OCI-M2 (cell line): Measurements from ENCODE around the gene GABRE.
"Not testable (repeated sequence)": the region's sequence is repeated elsewhere in the genome, so short reads cannot be mapped to it uniquely, and the experiment has no call there.

ENCODE experiments used
- DNase-seq: peaks from one replicate; lab custom pipeline; 2025; ENCODE audit not compliant: unreplicated experiment; lab: John Stamatoyannopoulos, UW

GABRE gene

DNA sequence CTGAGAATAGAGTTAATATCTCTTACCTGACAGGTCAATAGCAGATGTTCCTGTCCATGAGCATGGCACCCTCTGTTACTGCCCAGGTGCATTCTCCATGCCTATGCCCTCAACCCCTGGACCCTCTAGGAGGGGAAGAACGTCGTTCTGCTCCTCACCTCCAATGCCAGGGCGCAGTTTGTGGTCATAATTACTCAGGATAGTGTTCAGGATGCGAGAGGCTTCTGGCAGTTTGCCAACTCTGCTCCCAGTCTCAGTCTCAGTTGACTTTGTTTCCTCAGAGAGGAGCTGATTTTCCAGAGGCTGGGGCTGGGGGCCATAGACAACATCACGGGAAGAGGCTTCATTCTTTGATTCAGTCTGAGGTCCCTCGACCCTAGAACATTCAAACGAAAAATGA lies 4.4 kb downstream of the GABRE start:
- no peak for DNase-seq

DNA sequence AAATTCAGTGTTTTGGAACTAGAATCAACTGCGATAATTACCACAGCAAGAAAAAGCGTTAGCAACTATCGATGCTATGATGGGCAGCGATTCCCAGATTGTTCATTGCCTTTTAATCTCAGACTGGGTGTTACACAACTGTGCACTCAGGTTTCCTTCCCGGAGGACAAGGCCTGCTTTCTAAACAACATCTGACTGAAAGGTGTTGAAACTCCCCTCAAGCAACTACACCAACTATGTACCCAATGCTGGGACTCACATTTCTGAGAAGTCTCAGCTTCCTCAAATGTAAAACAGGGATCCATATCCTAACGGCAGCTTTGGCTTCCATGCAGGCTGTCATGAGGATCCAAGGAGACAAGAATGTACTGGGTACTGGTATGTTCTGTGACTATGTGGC lies 8.2 kb downstream of the GABRE start:
- DNase-seq: no peak

DNA sequence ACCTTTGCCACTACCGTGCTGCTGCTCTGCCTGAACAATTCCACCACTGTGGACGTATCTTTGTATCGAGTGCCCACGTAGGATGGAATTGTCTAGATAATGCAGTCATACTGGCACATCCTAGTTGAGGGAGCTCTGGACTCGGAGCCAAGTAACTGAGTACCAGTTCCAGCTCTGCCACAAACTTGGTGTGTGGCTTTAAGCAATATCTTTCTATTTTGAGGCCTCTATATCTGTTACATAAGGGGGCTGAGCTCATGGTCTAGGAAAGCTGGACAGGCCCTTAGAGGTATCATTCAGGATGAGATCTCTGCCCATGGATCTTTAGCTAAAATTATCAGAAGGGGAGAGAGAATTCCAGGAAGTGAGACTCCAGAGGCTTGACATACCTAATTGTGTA lies 12.4 kb downstream of the GABRE start:
- no peak for DNase-seq

- DNase-seq: no peak
Observed at GRCh38 chrX:151958101-151958500, 16.4 kb downstream of the GABRE start.

DNA sequence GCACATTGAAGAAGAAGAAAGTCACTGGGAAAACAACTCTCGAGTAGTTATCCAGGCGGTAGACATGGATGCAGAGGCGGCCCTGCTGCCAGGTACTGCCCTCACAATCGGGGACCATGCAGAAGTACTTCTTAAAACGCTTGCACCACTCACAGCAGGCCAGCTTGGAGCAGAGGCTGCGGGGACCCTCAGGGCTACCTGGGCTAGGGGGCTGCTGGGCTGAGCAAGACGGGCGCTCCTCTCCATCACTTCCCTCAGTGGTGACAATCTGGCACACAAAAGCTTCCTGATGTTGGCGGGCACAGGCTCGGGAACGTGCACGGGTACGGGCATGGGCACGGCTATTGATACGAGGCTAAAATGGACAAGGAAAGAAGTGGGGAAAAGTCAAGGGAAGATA lies 19.7 kb downstream of the GABRE start:
- DNase-seq: no peak

DNA sequence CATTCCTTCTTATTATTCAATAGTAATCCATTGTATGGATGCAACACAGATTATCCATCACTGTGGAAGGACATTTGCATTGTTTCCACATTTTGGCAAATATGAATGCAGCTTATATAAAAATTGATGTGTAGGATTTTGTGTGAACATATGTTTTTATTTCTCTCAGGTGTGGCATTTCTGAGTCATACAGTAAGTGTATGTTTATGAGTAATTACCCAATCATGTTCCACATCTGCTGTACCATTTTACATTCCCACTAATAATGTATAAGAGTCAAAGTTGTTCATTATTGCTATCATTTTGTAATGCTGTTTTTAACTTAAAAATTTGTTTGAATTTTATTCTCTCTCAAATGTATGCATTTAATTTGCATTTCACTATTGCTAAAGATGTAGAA lies 36.3 kb downstream of the GABRE start:
- DNase-seq: no peak

DNA sequence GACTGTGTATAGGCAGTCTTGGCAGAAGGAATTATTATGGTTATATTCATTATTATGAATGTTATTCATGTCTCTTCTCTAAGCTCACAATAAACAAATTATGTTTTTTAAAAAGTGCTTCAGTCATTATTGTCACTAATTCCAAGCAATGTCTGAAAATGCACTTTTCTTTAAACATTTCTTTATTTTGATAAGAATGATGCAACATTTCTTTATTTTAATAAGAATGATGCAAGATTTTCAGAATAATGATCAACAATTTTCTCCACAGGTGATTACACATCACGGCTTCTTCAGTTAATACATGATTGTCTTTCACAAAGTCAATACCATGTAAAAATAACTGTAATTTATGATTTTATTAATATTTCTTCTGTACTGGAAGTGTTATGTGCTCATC lies 39.1 kb downstream of the GABRE start:
- DNase-seq: no peak

DNA sequence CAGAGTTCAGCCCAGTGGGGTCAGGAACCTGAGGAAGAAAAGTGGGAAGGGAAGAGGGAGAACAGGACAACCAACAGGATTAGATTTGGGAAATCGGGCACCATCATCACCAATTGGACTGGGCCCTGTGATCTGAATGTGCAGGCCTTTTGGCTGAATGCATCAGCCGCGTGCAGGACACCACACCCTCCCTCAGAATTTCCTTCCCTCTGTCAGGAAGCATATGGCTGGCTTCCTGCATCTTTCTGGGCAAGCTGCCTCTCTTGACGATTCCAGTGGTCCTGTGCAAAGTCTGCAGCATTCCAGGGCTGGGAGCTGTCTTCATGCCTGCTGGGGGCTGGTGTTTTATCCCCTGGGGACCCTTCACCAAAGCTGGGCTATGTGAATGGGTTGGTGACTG lies 45.4 kb downstream of the GABRE start:
- DNase-seq: no peak

GRCh38 chrX:151923648-151924047 lies 50.8 kb downstream of the GABRE start:
- no peak for DNase-seq

GRCh38 chrX:151922692-151923091 lies 51.8 kb downstream of the GABRE start:
- DNase-seq: no peak

- no peak for DNase-seq
Observed at GRCh38 chrX:151921866-151922265, 52.6 kb downstream of the GABRE start.

DNA sequence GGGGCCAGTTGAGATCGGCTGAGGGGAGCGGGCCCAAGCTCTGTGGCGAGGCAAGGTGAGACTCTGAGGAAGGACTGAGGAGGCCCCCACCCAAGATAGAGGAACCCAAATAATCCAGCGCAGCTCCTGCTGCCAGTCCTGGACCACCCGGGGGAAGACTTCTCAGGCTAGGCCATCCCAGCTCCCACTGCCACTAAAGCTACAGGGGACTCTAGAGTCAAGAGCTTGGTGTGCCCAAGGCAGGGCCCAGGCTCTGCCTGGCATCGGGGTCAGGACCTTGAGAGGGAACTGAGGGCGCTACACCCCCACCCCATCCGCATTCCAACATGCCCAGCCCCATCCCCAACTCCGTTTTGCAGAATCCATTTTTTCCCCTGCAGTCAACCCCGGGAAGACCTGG lies 53.2 kb downstream of the GABRE start:
- DNase-seq: no peak

DNA sequence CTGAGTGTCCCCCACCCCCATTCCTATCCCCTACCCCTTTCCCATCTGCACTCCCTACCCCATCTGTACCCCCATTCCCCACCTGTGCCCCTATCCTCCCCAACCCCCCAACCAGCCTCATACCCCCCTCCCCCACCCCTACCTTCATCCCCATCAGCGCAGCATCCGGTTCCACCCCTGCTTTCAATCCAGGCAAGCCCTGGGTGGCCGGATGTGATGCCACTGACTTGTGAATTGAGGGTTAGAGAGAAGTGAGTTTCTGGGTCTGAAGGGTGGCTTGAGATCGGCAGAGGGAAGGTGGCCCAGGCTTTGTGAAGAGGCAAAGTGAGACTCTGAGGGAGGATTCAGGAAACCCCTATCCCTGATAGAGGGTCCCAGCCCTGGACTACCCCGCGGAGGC lies 53.9 kb downstream of the GABRE start:
- DNase-seq: no peak

DNA sequence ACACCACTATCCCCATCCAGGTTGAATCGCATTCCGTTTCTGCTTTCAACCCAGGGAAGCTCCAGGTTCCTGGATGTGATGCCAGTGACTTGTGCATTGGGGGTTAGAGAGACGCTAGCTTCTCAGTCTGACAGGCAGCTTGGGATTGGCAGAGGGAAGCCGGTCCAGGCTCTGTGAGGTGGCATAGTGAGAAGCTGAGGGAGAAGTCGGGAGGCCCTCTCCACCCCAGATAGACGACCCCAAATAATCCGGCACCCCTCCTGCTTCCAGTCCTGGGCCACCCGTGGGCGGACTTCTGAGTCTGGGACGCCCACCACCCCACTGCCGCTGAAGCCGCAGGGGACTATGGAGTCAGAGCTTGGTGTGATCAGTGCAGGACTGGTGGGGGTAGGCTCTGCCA lies 54.4 kb downstream of the GABRE start:
- DNase-seq: no peak

GRCh38 chrX:151919610-151920009 lies 54.9 kb downstream of the GABRE start:
- DNase-seq: no peak

DNA sequence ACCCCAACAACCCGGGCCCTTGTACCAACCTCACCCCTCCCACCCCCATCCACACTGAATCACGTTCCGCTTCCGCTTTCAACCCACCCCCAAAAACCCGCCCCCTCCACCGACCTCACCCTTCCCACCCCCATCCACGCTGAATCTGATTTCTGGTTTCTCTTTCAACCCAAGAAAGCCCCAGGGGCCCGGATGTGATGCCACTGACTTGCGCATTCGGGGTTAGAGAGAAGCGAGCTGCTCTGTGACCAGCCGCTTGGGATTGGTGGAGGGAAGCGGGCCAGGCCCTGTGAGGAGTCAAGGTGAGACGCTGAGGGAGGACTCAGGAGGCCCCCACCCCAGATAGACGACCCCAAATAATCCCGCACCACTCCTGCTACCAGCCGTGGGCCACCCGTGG lies 55.7 kb downstream of the GABRE start:
- not testable (repeated sequence) for DNase-seq

DNA sequence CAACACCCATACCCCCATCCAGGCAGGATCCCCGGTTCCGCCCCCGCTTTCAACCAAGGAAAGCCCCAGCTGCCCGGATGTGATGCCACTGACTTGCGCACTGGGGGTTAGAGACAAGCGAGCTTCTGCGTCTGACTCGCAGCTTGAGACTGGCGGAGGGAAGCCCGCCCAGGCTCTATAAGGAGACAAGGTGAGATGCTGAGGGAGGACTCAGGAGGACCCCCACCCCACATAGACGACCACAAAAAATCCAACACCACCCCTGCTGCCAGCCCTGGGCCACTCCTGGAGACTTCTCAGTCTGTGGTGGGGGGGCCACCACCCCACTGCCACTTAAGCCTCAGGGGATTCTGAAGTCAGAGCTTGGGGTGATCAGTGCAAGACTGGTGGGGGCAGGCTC lies 61.7 kb downstream of the GABRE start, which contains the start of gene MAGEA4:
Gene MAGEA4, plus strand, starts transcription at position 110 of the 400 bp plus-strand sequence. CDS start 10,776 bp downstream, outside the sequence.
- no peak for DNase-seq

DNA sequence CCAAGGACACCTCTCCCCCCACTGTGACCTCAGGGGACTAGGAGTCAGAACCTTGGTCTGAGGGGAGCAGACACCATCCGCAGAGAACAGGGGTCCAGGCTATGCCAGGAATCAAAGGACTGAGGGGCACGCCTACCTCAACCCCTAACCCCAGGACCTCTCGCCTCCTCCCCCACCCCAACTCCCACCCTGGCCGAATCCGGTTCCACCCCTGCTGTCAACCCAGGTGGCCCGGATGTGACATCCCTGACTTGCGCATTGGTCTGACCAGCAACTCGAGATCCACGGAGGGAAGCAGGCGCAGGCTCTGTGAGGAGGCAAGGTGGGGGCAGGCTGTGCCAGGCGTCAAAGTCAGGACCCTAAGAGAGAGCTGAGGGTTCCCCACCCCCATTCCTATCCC lies 62.3 kb downstream of the GABRE start:
- DNase-seq: no peak

- DNase-seq: no peak
Observed at GRCh38 chrX:151904989-151905388, 69.5 kb downstream of the GABRE start.
